ENCODE measurements around the gene TCF7L1.

GRCh38 chr2:85330839-85331636 lies 197.8 kb downstream of the TCF7L1 start:
- TF ChIP-seq CTCF (conservative IDR thresholded peaks at IDR 0.05; ENCODE audit: low read length) = no peak
- TF ChIP-seq EZH2phosphoT487 (IDR thresholded peaks at IDR 0.05; ENCODE audit: borderline replicate concordance, low read depth, low read length) = no peak

Data from OCI-LY7 (cell line).